HEK293T (cell line): ENCODE data around the gene PPP1R13B.

ENCODE experiments used
- CTCF ChIA-PET: fragments of 350-600 bp; formaldehyde crosslinking; extraction: SDS; loops from one replicate; lab custom pipeline; 2021; ENCODE audit warnings: antibody characterized with exemption, inconsistent platforms; lab: Yijun Ruan, JAX
- POLR2A ChIA-PET: fragments of 350-600 bp; formaldehyde crosslinking; extraction: SDS; loops from one replicate; lab custom pipeline; 2020; ENCODE audit warnings: antibody characterized with exemption, inconsistent platforms; lab: Yijun Ruan, JAX
- DNase-seq: peaks from one replicate; pipeline ENCODE4 v3.0.0; 2012; ENCODE audit warnings: mixed read lengths; ENCODE audit errors: extremely low spot score
- ARNT ChIP-seq: fragments of 450-650 bp; IDR thresholded peaks from 2 replicates; pipeline ENCODE4 v1.6.1; 2017; ENCODE audit warnings: mild to moderate bottlenecking
- BHLHE40 ChIP-seq: fragments of 450-650 bp; IDR thresholded peaks from 2 replicates; pipeline ENCODE4 v1.6.1; 2016; ENCODE audit warnings: mild to moderate bottlenecking, moderate library complexity, borderline replicate concordance
- CTBP1 ChIP-seq: fragments of 450-650 bp; IDR thresholded peaks from 2 replicates; pipeline ENCODE4 v1.6.1; 2016; ENCODE audit warnings: borderline replicate concordance
- ELF4 ChIP-seq: fragments of 450-650 bp; IDR thresholded peaks from 2 replicates; pipeline ENCODE4 v1.6.1; 2017; ENCODE audit warnings: antibody characterized with exemption
- FOXA1 ChIP-seq: fragments of 450-650 bp; IDR thresholded peaks from 2 replicates; pipeline ENCODE4 v1.6.1; 2016; ENCODE audit warnings: mild to moderate bottlenecking
- FOXK2 ChIP-seq: fragments of 450-650 bp; IDR thresholded peaks from 2 replicates; pipeline ENCODE4 v1.6.1; 2016; ENCODE audit warnings: mild to moderate bottlenecking
- FOXM1 ChIP-seq: fragments of 450-650 bp; IDR thresholded peaks from 2 replicates; pipeline ENCODE4 v1.6.1; 2017; ENCODE audit warnings: mild to moderate bottlenecking, borderline replicate concordance
- HDGF ChIP-seq: fragments of 450-650 bp; IDR thresholded peaks from 2 replicates; pipeline ENCODE4 v1.6.1; 2017; ENCODE audit warnings: antibody characterized with exemption, borderline replicate concordance
- L3MBTL2 ChIP-seq: fragments of 450-650 bp; conservative IDR thresholded peaks from 2 replicates; pipeline ENCODE4 v1.6.1; 2016; ENCODE audit warnings: mild to moderate bottlenecking
- LEF1 ChIP-seq: fragments of 450-650 bp; IDR thresholded peaks from 2 replicates; pipeline ENCODE4 v1.6.1; 2017; ENCODE audit warnings: mild to moderate bottlenecking, borderline replicate concordance
- NFRKB ChIP-seq: fragments of 450-650 bp; IDR thresholded peaks from 2 replicates; pipeline ENCODE4 v1.6.1; 2016; ENCODE audit warnings: mild to moderate bottlenecking, moderate library complexity
- PKNOX1 ChIP-seq: fragments of 450-650 bp; IDR thresholded peaks from 2 replicates; pipeline ENCODE4 v1.6.1; 2016
- SP1 ChIP-seq: fragments of 450-650 bp; IDR thresholded peaks from 2 replicates; pipeline ENCODE4 v1.6.1; 2017
- SUZ12 ChIP-seq: fragments of 450-650 bp; IDR thresholded peaks from 2 replicates; pipeline ENCODE4 v1.6.1; 2016; ENCODE audit warnings: mild to moderate bottlenecking
- TARDBP ChIP-seq: fragments of 450-650 bp; IDR thresholded peaks from 2 replicates; pipeline ENCODE4 v1.6.1; 2016
- ZNF384 ChIP-seq: fragments of 450-650 bp; IDR thresholded peaks from 2 replicates; pipeline ENCODE4 v1.6.1; 2016

Gene PPP1R13B

GRCh38 chr14:103718572-103718971 lies 128.8 kb downstream of the PPP1R13B start:
- ChIA-PET CTCF (interaction anchor here (0.7 to 1.4 kb wide), 2 partner anchors 14 to 413 kb away, joined by 3 read pairs; no protein-coding TSS in a partner anchor), POLR2A (interaction anchor here (0.6 to 1.5 kb wide), 3 partner anchors 81 to 380 kb away, joined by 3 to 4 read pairs (median 4); partner anchors contain the start of gene KLC1)
- no peak for DNase-seq
- TF ChIP-seq SP1 (no peak), FOXA1 (no peak), PKNOX1 (no peak; the same call in 1 of the 2 replicates), HDGF (no peak), ELF4 (no peak), SUZ12 (no peak), ARNT (no peak), L3MBTL2 (no peak), FOXK2 (no peak), BHLHE40 (no peak), TARDBP (no peak)

DNA sequence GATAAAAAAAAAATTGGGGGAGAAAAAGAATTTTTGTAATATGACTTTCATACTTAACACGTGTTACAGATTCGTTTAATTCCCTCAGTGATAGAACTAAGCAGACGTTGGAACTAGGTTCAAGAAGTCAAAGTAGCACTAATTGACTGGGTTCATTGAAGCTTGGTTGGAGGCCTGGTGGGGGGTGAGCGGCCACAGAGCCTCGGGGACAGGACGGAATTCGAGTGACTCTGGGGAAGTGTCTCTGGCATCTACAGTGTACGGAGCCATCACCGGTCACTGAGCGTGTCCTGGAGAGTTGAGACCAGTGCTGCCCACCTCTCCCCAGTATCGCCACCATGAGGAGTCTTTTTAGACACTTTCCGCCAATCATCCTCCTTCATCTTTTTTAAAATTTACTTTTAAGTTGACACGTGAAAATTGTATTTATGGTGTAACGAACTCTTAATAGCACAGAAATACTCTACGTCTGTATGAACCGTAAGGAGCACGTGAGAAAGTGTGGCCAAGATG lies 130.4 kb downstream of the PPP1R13B start:
- DNase-seq, result no peak
- POLR2A ChIA-PET, result interaction anchor here (1.4 to 3.0 kb wide), 2 partner anchors 14 to 92 kb away, joined by 4 to 11 read pairs; no protein-coding TSS in a partner anchor
- CTCF ChIA-PET, result no interaction called here
- TF ChIP-seq PKNOX1 (no peak), FOXK2 (no peak), NFRKB (no peak), ZNF384 (no peak), L3MBTL2 (no peak), BHLHE40 (no peak), HDGF (no peak), FOXM1 (no peak), FOXA1 (no peak), ELF4 (no peak)

GRCh38 chr14:103716091-103716801 lies 131.1 kb downstream of the PPP1R13B start:
- POLR2A ChIA-PET, result interaction anchor here (0.5 to 3.0 kb wide), 17 partner anchors 9 to 185 kb away, joined by 3 to 13 read pairs (median 4); no protein-coding TSS in a partner anchor
- DNase-seq, result peak; percentile 39
- CTCF ChIA-PET, result no interaction called here
- no peak for TF ChIP-seq SUZ12
- TF ChIP-seq NFRKB, result no peak
- no peak for TF ChIP-seq TARDBP
- no peak for TF ChIP-seq FOXM1
- no peak for TF ChIP-seq HDGF
- TF ChIP-seq ELF4, result no peak
- no peak for TF ChIP-seq L3MBTL2
- no peak for TF ChIP-seq FOXA1
- no peak for TF ChIP-seq BHLHE40
- TF ChIP-seq FOXK2, result no peak
- TF ChIP-seq PKNOX1, result no peak
- no peak for TF ChIP-seq SP1
- no peak for TF ChIP-seq ARNT

DNA sequence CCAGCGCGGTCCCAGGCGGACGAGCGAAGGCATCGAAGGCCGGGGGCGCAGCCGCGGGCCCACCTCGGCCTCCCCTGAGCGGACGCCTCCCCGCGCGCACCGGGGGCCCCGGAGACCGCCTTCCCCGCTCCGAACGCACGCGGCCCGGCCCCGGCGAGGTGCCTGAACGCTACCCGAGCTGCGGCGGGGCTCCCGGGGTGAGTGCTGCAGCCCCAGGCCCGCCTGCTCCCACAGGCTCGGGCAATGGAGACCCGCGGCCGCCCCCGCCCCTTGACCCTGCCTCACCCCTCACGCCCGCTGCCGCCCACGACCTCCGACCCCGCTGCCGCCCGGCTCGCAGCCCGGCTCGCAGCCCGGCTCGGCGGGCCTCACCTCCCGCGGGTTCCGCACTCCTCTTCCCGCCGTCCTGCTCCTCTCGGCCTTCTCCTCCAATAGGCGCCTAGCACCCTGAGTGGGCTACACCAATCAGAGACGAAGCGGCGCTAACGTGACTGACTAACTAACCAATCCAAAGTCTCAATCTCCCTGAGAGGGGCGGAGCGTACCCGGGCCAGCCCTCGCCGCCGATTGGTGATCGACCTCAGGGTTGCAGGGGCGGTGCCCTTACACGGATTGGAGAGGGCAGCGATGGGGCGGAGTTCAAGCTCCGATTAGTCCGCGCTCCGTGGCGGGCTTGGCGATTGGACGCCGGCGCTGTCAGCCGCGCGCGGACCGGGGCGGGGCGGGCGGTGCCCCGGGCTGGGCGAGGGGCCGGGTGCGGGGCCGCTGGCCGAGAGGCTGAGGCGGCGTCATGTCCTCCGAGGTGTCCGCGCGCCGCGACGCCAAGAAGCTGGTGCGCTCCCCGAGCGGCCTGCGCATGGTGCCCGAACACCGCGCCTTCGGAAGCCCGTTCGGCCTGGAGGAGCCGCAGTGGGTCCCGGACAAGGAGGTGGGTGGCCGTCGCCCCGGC lies 132.0 kb downstream of the PPP1R13B start, which contains the start of the genes XRCC3 and ZFYVE21:
TSS of gene XRCC3 (minus strand) at position 400 of the 949 bp plus-strand sequence. CDS start 4,364 bp downstream, outside the sequence.
TSS of gene ZFYVE21 (plus strand) at position 759 of the 949 bp plus-strand sequence. CDS start at position 791, 32 bp downstream.
- TF ChIP-seq L3MBTL2, result peak; percentile 38
- no peak for TF ChIP-seq FOXM1
- no peak for TF ChIP-seq ELF4
- TF ChIP-seq ARNT, result 0 out of 2 replicates have a peak, but pooled peaks have one; percentile 12
- no peak for TF ChIP-seq FOXK2
- peak; percentile 99 for TF ChIP-seq PKNOX1
- TF ChIP-seq NFRKB, result no peak
- TF ChIP-seq LEF1, result peak; percentile 74; the same call in 1 of the 2 replicates
- ChIA-PET POLR2A (interaction anchor here (0.5 to 3.0 kb wide), 18 partner anchors 9 to 186 kb away, joined by 3 to 13 read pairs (median 4); no protein-coding TSS in a partner anchor), CTCF (no interaction called here)

DNA sequence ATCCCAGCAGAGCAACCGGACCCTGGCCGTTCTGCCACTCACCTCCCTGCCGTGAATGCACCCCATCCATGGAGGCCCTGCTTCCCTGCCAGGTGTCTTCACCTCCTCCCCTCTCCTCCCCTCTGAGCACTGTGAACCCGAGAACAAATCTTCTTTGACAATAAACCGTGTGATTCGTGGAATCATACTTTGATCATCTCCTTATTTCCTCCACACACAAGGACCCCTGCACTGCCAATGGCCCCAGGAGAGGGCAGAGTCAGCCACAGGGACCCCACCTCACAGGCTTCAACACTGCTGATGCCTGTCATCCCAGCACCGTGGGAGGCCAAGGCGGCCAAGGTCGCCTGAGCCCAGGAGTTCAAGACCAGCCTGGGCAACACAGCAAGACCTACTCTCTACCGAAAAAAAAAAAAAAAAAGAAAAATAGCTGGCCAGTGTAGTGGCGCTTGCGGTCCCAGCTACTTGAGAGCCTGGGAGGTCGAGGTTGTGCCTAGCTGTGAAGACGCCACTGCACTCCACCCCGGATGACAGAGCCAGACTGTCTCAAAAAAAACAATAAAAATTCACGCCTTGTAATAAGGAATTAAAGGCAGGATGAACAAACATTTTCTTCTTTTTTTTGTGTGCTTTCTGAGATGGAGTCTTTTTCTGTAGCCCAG lies 133.2 kb downstream of the PPP1R13B start:
- POLR2A ChIA-PET, result interaction anchor here (0.7 to 3.0 kb wide), 5 partner anchors 8 to 14 kb away, joined by 3 to 12 read pairs (median 10); no protein-coding TSS in a partner anchor
- TF ChIP-seq FOXK2 (no peak), ZNF384 (no peak), CTBP1 (no peak), ARNT (no peak), ELF4 (no peak), LEF1 (no peak), SP1 (no peak), FOXA1 (no peak), FOXM1 (no peak), TARDBP (no peak), L3MBTL2 (no peak), BHLHE40 (no peak), PKNOX1 (no peak), HDGF (no peak), NFRKB (no peak), SUZ12 (no peak)

More for the DNA sequence above, 132.0 kb downstream of the PPP1R13B start, which contains the start of the genes XRCC3 and ZFYVE21:
- peak; percentile 99 for DNase-seq

More for the DNA sequence above, 133.2 kb downstream of the PPP1R13B start:
- no peak for DNase-seq
- CTCF ChIA-PET, result no interaction called here
